Right lobe of liver (tissue), 4 donors: ENCODE data around the gene SHCBP1.
"Not testable (repeated sequence)": the region's sequence is repeated elsewhere in the genome, so short reads cannot be mapped to it uniquely, and the experiment has no call there.

Source experiments
- POLR2A ChIP-seq: fragments of 450-650 bp; IDR thresholded peaks from one replicate; pipeline ENCODE4 v1.6.1; 2017; ENCODE audit warnings: antibody characterized with exemption, mild to moderate bottlenecking
- TF ChIP-seq, protein P1 (sequence below), 4 donors: fragments of 200-600 bp in 3 of 4; fragments of 450-650 bp in 1 of 4; IDR thresholded peaks; one replicate each; pipeline versions ENCODE4 v1.5.1 to v1.8.0; 2016 to 2022; ENCODE audit warnings: antibody characterized with exemption in 4 of 4, mild to moderate bottlenecking in 2 of 4
- donor health status: DM: no; HTN: no; CAD: no.
- donor health status: DM: no; HTN: no; CAD: no.
- donor health status: DM: no; HTN: yes; CAD: no.

DNA sequence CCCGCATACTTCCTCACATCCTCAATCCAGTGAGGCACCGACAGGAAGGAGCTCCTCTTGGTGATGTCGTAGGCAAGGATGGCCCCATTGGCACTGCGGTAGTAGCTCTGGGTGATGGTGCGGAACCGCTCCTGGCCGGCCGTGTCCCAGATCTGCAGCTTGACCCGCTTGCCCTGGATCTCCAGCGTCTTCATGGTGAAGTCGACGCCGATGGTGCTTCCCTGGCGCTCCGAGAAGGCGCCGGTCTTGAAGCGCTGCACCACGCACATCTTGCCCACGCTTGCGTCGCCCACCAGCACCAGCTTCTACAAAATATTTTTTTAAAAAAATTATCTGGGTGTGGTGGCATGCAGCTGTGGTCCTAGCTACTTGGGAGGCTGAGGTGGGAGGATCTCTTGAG is 5.5 kb upstream of the SHCBP1 start:
- not testable (repeated sequence) for TF ChIP-seq POLR2A
- TF ChIP-seq, protein P1, sequence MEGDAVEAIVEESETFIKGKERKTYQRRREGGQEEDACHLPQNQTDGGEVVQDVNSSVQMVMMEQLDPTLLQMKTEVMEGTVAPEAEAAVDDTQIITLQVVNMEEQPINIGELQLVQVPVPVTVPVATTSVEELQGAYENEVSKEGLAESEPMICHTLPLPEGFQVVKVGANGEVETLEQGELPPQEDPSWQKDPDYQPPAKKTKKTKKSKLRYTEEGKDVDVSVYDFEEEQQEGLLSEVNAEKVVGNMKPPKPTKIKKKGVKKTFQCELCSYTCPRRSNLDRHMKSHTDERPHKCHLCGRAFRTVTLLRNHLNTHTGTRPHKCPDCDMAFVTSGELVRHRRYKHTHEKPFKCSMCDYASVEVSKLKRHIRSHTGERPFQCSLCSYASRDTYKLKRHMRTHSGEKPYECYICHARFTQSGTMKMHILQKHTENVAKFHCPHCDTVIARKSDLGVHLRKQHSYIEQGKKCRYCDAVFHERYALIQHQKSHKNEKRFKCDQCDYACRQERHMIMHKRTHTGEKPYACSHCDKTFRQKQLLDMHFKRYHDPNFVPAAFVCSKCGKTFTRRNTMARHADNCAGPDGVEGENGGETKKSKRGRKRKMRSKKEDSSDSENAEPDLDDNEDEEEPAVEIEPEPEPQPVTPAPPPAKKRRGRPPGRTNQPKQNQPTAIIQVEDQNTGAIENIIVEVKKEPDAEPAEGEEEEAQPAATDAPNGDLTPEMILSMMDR (IDR thresholded peaks at IDR 0.05), result not testable (repeated sequence)
